Measurements from ENCODE around the gene MAPT.

DNA sequence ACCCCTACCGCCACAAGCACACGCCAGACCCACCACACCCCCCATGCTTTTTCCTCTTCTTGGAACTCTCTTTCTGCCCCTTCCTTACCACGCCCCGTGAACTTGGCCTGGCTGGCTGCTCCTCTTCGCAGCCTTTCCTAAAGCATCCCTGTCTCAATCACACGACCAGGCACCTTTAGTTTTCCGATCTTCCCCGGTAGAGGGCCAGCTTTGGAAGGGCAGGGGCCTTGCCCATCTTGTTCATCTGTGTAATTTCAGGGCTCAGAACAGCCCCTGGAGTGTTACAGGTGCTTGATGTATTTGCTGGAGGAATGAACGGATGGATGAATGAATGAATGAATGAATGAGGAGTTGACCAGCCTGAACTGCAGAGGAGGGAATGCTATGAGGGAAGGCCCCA, 45.9 kb upstream of the MAPT start:
- TF ChIP-seq, protein P1, sequence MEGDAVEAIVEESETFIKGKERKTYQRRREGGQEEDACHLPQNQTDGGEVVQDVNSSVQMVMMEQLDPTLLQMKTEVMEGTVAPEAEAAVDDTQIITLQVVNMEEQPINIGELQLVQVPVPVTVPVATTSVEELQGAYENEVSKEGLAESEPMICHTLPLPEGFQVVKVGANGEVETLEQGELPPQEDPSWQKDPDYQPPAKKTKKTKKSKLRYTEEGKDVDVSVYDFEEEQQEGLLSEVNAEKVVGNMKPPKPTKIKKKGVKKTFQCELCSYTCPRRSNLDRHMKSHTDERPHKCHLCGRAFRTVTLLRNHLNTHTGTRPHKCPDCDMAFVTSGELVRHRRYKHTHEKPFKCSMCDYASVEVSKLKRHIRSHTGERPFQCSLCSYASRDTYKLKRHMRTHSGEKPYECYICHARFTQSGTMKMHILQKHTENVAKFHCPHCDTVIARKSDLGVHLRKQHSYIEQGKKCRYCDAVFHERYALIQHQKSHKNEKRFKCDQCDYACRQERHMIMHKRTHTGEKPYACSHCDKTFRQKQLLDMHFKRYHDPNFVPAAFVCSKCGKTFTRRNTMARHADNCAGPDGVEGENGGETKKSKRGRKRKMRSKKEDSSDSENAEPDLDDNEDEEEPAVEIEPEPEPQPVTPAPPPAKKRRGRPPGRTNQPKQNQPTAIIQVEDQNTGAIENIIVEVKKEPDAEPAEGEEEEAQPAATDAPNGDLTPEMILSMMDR (IDR thresholded peaks at IDR 0.05; ENCODE audit: poor library complexity), result no peak
- TF ChIP-seq EZH2 (IDR thresholded peaks at IDR 0.05; ENCODE audit: borderline replicate concordance), result no peak
- no peak for TF ChIP-seq EZH2phosphoT487 (IDR thresholded peaks at IDR 0.05; ENCODE audit: low read depth, severe bottlenecking, unreplicated experiment)
